NCI-H1436 treated with DMSO at 0.1 percent for 48 hours (cell line): ENCODE data around the gene LDB1.
A peak's percentile ranks its signal among the peaks of the same experiment; 100 is the strongest.

Experiments used
- DNase-seq: peaks from one replicate; lab custom pipeline; 2025; lab: John Stamatoyannopoulos, UW

LDB1 gene

DNA sequence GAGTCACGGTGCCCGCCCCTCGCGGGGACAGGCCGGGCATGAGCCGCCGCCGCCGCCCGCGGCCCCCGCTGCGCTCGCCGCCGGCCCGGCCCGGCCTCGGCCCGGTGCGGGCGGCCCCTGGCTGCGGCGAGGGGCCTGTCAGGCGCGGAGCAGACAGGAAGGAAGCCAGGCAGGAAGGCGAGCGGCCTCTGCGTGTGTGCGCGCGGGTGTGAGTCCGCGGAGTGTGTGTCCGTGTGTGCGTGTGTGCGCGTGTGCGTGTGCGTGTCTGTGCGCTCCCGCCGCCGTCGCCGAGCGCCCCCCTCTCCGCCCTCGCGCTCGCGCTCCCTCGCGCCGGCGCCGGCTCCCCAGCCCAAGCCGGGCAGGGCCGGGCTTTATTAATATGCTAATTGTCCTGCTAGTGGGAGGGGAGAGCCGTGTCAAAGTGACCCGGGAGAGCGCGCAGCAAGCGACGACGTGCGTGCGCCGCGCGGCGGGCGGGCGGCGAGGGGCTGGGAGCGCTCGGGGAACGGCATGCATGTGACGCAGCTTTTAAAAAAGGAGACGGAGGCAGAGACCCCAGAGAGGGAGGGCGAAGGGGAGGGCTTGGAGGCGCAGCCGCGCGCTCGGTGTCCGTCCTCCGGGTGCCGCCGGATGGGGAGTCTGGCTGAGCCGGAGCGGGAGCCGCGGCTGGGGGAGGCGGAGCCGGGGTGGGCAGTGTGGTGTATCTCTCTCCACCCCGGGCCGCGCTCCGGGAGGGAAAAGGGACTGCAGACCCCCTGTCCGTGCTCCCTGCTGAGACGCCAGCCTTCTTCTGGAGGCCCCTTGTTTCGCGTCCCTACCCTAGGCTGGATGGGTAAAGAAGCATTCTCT, at the start of gene LDB1:
Gene LDB1 (minus strand): TSS at position 227 of the 849 bp plus-strand sequence. CDS start 258 bp downstream, outside the sequence.
- peak; percentile 34 for DNase-seq

DNA sequence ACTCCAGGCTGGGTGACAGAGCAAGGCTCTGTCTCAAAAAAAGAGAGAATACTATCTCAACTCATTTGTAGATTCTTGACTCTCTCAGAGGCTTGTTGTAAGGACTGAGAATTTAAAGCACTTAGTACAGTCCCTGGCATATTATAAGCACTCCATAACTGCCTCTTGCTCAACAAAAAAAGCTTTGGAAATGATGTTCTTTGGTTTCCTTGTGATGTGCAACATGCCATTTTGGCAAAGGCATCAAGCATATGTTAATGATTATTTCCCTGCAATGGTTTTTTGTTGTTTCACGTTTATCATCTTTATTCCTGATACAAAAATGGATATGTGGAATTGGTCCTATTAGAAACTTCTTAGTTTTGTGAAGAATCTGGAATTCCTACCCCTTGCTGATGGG, 47.7 kb upstream of the LDB1 start:
- no peak for DNase-seq

- no peak for DNase-seq
These were observed 43.3 kb upstream of the LDB1 start for GRCh38 chr10:102163342-102163989.

DNA sequence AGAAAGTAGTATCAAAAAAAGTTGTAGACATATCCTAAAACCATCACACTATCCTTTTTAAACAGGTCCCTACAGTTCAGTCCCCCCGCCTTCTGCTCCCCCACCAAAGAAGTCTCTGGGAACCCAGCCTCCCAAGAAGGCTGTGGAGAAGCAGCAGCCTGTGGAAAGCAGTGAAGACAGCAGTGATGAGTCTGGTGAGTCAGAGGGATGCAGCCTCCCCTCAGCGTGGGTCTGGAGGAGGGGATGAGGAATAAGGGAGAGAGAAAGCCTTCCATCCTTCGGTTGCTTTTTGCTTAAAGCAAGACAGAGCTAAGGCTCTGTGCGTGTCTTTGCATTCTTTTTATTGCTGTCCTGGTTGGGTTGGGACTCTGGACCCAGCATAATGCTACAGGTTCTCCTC, 39.7 kb upstream of the LDB1 start:
- no peak for DNase-seq

- no peak for DNase-seq
These were observed 39.0 kb upstream of the LDB1 start for GRCh38 chr10:102159051-102159597.

- DNase-seq: no peak
These were observed 37.1 kb upstream of the LDB1 start for GRCh38 chr10:102157224-102157623.

GRCh38 chr10:102154466-102155116, 34.4 kb upstream of the LDB1 start:
- DNase-seq: no peak

- DNase-seq: no peak
These were observed 33.0 kb upstream of the LDB1 start for GRCh38 chr10:102153093-102153620.

DNA sequence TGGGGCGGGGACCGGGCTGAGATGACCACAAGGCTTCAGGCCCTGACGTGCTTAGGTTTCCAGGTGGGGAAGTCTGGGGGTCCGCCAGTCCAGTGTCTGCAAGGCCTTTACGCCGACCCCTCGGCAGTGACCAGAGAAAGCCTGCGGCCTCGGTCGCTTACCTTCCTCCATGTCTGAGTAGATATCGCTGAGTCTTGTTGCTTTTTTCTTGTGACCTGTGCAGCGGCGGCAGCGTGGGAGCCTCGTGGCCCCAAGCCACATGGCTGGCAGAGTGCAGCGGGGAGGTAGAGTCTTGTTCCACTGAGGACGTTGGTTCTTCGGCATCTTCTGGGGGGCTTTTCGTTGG, 32.4 kb upstream of the LDB1 start:
- DNase-seq: no peak

- peak; percentile 96 for DNase-seq
These were observed 31.8 kb upstream of the LDB1 start, which contains the start of gene NOLC1 for GRCh38 chr10:102151774-102152544. Gene NOLC1, plus strand, starts transcription at chr10:102152389. Its CDS starts 22 bp downstream, at chr10:102152411.

- no peak for DNase-seq
These were observed 31.0 kb upstream of the LDB1 start for GRCh38 chr10:102150970-102151773.

DNA sequence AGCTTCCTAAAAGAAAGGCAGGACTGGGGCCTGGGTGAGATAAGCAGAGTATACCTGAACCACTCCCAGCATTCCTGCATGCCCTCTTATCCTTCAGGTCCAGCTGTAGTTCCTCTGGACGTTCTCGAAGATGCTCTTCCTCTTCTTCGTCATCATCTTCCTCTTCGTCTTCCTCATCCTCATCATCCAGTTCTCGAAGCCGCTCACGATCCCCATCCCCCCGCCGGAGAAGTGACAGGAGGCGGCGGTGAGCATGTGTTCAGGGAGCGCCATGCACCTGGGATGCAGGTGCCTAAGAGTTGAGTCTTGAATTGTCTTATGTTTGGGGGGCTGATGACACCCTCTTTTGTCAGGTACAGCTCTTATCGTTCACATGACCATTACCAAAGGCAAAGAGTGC, 28.1 kb upstream of the LDB1 start:
- no peak for DNase-seq

- DNase-seq: no peak
These were observed 27.4 kb upstream of the LDB1 start for GRCh38 chr10:102147561-102147960.

DNA sequence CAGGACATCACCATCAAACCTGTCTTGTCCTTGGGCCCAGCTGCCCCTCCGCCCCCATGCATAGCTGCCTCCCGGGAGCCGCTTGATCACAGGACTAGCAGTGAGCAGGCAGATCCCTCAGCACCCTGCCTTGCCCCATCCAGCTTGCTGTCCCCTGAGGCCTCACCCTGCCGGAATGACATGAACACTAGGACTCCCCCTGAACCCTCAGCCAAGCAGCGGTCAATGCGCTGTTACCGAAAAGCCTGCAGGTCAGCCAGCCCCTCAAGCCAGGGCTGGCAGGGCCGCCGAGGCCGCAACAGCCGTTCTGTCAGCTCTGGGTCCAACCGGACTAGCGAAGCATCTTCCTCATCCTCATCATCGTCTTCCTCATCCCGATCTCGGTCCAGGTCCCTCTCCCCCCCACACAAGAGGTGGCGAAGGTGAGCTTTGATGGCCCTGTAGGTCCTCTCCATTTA, 26.8 kb upstream of the LDB1 start:
- no peak for DNase-seq

DNA sequence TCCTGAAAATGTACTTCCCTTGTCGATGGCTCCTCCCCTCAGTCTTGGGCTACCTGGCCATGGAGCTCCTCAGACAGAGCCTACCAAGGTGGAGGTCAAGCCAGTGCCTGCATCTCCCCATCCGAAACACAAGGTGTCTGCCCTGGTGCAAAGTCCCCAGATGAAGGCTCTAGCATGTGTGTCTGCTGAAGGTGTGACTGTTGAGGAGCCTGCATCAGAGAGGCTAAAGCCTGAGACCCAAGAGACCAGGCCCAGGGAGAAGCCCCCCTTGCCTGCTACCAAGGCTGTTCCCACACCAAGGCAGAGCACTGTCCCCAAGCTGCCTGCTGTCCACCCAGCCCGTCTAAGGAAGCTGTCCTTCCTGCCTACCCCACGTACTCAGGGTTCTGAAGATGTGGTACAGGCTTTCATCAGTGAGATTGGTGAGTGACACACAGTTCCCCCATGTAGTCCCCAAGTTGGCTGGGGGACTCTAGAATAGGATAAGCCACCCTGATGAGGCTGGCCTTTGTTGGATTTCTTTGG, 21.5 kb upstream of the LDB1 start:
- DNase-seq: no peak

DNA sequence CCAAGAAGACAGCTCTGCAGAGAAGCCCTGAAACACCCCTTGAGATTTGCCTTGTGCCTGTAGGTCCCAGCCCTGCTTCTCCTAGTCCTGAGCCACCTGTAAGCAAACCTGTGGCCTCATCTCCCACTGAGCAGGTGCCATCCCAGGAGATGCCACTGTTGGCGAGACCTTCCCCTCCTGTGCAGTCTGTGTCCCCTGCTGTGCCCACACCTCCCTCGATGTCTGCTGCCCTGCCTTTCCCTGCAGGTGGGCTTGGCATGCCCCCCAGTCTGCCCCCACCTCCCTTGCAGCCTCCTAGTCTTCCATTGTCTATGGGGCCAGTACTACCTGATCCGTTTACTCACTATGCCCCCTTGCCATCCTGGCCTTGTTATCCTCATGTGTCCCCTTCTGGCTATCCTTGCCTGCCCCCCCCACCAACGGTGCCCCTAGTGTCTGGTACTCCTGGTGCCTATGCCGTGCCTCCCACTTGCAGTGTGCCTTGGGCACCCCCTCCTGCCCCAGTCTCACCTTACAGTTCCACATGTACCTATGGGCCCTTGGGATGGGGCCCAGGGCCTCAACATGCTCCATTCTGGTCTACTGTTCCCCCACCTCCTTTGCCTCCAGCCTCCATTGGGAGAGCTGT, 20.9 kb upstream of the LDB1 start:
- DNase-seq: no peak

DNA sequence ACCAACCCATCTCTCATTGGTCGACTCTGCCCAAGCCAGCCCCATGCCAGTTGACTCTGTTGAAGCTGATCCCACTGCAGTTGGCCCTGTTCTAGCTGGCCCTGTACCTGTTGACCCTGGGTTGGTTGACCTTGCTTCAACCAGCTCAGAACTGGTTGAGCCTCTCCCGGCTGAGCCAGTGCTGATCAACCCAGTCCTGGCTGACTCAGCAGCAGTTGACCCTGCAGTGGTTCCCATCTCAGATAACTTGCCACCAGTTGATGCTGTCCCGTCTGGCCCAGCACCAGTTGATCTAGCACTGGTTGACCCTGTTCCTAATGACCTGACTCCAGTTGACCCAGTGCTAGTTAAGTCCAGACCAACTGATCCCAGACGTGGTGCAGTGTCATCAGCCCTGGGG, 20.1 kb upstream of the LDB1 start:
- DNase-seq: no peak

- DNase-seq: no peak
These were observed 19.3 kb upstream of the LDB1 start for GRCh38 chr10:102139281-102140110.

DNA sequence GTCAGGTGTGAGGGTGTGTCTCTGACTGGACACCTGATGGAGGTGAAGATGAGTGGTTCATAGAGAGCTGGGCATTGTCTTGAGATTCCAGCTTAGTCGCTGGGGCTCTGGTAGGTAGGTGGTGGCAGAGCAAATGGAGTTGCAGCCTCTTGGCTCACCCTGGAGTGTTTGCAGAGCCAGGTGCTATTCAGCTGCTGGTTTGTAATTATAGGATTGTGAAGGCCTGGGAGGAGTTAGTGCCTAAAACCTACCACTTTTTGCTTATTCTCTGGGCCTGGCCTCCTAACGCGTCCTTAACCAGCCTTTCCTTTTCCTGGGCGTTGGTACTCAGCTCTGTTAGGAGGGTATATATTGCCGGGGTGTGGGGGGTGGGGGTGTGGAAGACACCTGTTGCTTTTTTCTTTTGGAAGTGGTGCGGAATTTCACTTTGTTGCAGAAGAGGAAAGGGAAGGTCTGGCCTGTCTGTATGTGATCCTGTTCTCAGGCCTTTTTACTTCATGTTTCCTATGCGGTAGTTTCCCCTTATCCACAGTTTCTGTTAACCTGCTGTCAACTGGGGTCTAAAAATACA, 15.9 kb upstream of the LDB1 start:
- peak; percentile 50 for DNase-seq
